Kidney (tissue), 14 donors: ENCODE results near the gene GATA6. TPM values are rescaled to one million over a fixed set of nuclear protein-coding genes. Genes with fewer than 3 reads are reported as not detected.

Source experiments
- DNase-seq, 5 donors: peaks; one replicate each; pipeline ENCODE4 v3.0.0-alpha.2; 2013 to 2020
- FAIRE-seq: peaks from 2 replicates; lab custom pipeline; 2012; peaks lifted over from hg19 to GRCh38; lab: Jason Lieb, UNC
- H3K27ac ChIP-seq, 2 donors: one replicate each; pipeline ENCODE4 v1.7.0; 2013; ENCODE audit warnings: low read depth in 2 of 2, low read length in 2 of 2, inconsistent platforms in 1 of 2
- H3K27me3 ChIP-seq: one replicate; pipeline ENCODE4 v1.7.1; 2013; ENCODE audit warnings: low read length, inconsistent platforms; ENCODE audit not compliant: control insufficient read depth, insufficient read depth
- H3K36me3 ChIP-seq, 3 donors: one replicate each; pipeline versions ENCODE4 v1.7.0 to v1.7.1; 2013; ENCODE audit warnings: low read length in 3 of 3, control low read depth in 1 of 3, inconsistent platforms in 1 of 3; ENCODE audit not compliant: insufficient read depth in 3 of 3, control insufficient read depth in 2 of 3
- H3K4me1 ChIP-seq, 3 donors: one replicate each; pipeline versions ENCODE4 v1.7.0 to v1.7.1; 2013; ENCODE audit warnings: low read length in 3 of 3, inconsistent platforms in 1 of 3, low read depth in 1 of 3; ENCODE audit not compliant: control insufficient read depth in 2 of 3, insufficient read depth in 2 of 3
- H3K4me3 ChIP-seq, 3 donors: one replicate each; pipeline versions ENCODE4 v1.7.0 to v1.8.1; 2013; ENCODE audit warnings: low read length in 3 of 3, control low read depth in 1 of 3, inconsistent platforms in 1 of 3
- H3K9ac ChIP-seq, 3 donors: one replicate each; pipeline versions ENCODE4 v1.7.0 to v1.7.1; 2013; ENCODE audit warnings: low read length in 3 of 3, control low read depth in 1 of 3, inconsistent platforms in 1 of 3
- H3K9me3 ChIP-seq, 3 donors: one replicate each; pipeline versions ENCODE4 v1.7.0 to v1.7.1; 2013; ENCODE audit warnings: low read length in 3 of 3, control low read depth in 1 of 3, inconsistent platforms in 1 of 3; ENCODE audit not compliant: control insufficient read depth in 2 of 3, insufficient read depth in 1 of 3
- CTCF ChIP-seq: IDR thresholded peaks from 3 replicates; pipeline ENCODE4 v1.5.1; 2012; ENCODE audit warnings: mild to moderate bottlenecking, moderate library complexity, borderline replicate concordance; ENCODE audit not compliant: insufficient read depth; ENCODE audit errors: extremely low read depth
- intact Hi-C: fragments of 100-400 bp; cut with DNase I; formaldehyde crosslinking; loops from one replicate; pipeline ENCODE4 v1.11.1; 2022
- polyA plus RNA-seq: library from polyadenylated mRNA; stranded (reverse); fragments of 350-450 nt; fragmentation: Illumina TruSeq; extraction: RNeasy Lipid Tissue Mini Kit (QIAGEN cat#74804); gene quantifications from one replicate; pipeline ENCODE4 v1.2.3, GENCODE V29; 2014; ENCODE audit warnings: low read depth, low replicate concordance; ENCODE audit not compliant: insufficient read depth
- total RNA-seq: library from RNA; stranded (reverse); fragmentation: NEBNext Ultra II Directional; extraction: Animal tissue kit (Norgen Biotek cat#: 25700); gene quantifications from one replicate; pipeline ENCODE4 v1.2.1, GENCODE V29; 2021
- donor health status: control.
- donor health status: control.
- donor health status: control.
- donor health status: control.
- donor health status: control.
- donor health status: DM: yes; HTN: yes; CAD: no.
- donor health status: Normal renal cell carcinoma (clear cell type).

The GATA6 gene
- total and polyA plus RNA-seq, 2 donors from 2014 or later: 1.7 to 10.9 TPM

GRCh38 chr18:22173221-22173927 lies 4.0 kb downstream of the GATA6 start:
- no peak for TF ChIP-seq CTCF
- Histone ChIP-seq H3K9me3 (no peaks in the 10 kb centered on the region), H3K9ac (no peak overlapping the region), H3K4me3 (peak overlapping the region; percentile 2 to 56 (median 34)), H3K27me3 (peaks cover 43% of the 10 kb centered on the region), H3K4me1 (peaks cover 0 to 5% (median 0%) of the 10 kb centered on the region in 3 donors), H3K27ac (no peak overlapping the region), H3K36me3 (no peaks in the 10 kb centered on the region)
- DNase-seq (no peak), FAIRE-seq (no peak)
- intact Hi-C loops: no loop called here

- Histone ChIP-seq H3K4me1 (peaks cover 0 to 4% (median 0%) of the 10 kb centered on the region in 3 donors), H3K36me3 (no peaks in the 10 kb centered on the region), H3K9ac (no peak overlapping the region), H3K4me3 (peak overlapping the region in 1 of 3 donors; percentile 56), H3K27ac (no peak overlapping the region), H3K9me3 (no peaks in the 10 kb centered on the region), H3K27me3 (peaks cover 39% of the 10 kb centered on the region)
- DNase-seq (no peak), FAIRE-seq (no peak)
- intact Hi-C loops: no loop called here
- no peak for TF ChIP-seq CTCF
These were observed 4.5 kb downstream of the GATA6 start for GRCh38 chr18:22173928-22174301.

- peaks cover 43% of the 10 kb centered on the region for H3K27me3 ChIP-seq
- DNase-seq: peak in 2 of 5 donors; percentile 37 to 51
- no peaks in the 10 kb centered on the region for H3K9me3 ChIP-seq
- H3K36me3 ChIP-seq: no peaks in the 10 kb centered on the region
- FAIRE-seq: no peak
- intact Hi-C loops: no loop called here
- peaks cover 0 to 4% (median 0%) of the 10 kb centered on the region in 3 donors for H3K4me1 ChIP-seq
- H3K4me3 ChIP-seq: peak overlapping the region in 1 of 3 donors; percentile 56
- no peak for TF ChIP-seq CTCF
- H3K9ac ChIP-seq: no peak overlapping the region
- no peak overlapping the region for H3K27ac ChIP-seq
These were observed 5.2 kb downstream of the GATA6 start for GRCh38 chr18:22174341-22175145.
